NCI-H146 (cell line): ENCODE results near the gene CCT7.

ENCODE experiments used
- DNase-seq: peaks from one replicate; lab custom pipeline; 2025; lab: John Stamatoyannopoulos, UW

The CCT7 gene

GRCh38 chr2:73268830-73269685, 35.0 kb downstream of the CCT7 start:
- DNase-seq, result peak; percentile 93

DNA sequence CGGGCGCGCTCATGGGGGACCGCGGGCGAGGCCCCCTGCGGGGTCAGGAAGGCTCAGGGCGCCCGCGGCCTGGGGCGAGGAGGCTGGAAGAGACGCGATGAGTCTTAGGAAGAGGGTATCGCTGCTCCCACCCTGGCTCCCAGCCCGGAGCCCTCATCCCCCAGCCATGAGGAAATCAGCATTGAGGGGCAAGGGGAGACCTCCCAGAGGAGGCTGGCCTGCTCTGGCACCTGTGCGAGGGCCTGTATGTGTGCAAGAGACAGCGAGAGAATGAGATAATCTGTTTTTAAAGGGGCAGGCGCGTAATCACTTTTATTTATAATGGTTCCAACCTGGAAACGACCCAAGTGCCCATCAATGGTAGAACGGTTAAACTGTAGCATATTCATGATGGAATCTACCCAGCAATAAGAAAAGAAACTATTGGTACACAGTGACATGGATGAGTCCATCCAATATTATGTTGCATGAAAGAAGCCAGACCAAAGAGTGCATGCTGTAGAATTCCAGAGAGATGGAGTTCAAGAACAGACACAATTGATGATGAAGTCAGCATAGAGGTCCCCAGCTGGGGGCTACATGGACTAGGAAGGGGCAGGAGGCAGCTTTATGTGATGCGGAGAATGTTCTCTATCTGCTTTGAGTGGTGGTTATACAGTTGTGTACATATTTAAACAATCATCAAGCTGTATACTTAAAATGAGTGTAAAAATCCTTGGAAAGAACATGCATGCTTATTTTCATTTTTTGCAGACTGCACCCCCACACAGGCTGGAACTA, 35.8 kb downstream of the CCT7 start:
- DNase-seq, result peak; percentile 53

- DNase-seq, result no peak
Observed at GRCh38 chr2:73272270-73272669, 38.2 kb downstream of the CCT7 start.

DNA sequence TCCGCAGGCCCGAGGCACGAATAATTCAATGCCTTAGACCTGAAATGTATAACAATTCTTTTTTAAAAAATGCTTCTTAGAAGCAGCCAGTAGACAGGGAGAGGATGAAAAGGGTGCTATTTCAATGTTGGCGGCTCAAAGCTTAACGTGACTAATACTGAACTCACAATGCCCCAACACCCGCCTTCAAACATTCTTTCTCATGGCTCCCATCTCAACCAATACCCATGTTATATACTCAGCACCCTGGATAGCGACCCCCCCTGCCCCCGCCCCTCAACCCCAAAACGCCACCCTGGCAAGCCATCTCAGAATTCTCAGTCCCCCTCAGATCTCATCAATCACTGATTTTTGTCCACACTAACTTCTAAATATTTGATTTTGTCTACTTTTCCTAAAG, 45.7 kb downstream of the CCT7 start:
- no peak for DNase-seq

GRCh38 chr2:73281244-73281643, 47.1 kb downstream of the CCT7 start:
- DNase-seq, result no peak

DNA sequence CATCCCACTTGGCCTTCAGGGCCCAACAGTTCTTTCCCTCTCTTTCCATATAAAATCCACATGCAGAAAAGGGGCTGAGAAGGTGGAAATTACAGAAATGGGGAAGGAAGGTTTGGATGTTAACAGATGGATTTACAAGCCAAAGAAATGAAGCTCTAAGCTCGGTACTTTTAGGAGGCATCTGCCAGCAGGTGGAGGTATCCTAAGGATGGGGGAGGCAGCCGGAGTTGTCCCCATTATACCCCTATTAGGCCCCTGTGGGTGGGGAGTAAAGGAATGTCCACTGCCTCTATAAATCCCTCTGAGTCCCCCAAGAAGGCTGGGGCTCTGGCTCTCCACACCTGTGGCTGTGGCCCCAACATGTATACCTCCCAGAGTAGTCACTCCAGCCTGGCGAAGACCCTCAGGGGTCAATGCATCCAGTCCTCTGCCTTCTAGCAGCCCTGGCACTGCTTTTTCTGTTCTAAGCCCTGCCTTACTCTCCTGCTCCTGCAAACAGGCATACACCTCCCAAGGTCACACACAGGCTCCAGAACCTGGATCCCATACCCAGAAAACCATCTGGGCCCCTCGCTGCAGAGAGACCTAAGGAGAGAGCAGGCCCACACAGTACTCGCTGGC, 48.9 kb downstream of the CCT7 start:
- DNase-seq, result no peak

DNA sequence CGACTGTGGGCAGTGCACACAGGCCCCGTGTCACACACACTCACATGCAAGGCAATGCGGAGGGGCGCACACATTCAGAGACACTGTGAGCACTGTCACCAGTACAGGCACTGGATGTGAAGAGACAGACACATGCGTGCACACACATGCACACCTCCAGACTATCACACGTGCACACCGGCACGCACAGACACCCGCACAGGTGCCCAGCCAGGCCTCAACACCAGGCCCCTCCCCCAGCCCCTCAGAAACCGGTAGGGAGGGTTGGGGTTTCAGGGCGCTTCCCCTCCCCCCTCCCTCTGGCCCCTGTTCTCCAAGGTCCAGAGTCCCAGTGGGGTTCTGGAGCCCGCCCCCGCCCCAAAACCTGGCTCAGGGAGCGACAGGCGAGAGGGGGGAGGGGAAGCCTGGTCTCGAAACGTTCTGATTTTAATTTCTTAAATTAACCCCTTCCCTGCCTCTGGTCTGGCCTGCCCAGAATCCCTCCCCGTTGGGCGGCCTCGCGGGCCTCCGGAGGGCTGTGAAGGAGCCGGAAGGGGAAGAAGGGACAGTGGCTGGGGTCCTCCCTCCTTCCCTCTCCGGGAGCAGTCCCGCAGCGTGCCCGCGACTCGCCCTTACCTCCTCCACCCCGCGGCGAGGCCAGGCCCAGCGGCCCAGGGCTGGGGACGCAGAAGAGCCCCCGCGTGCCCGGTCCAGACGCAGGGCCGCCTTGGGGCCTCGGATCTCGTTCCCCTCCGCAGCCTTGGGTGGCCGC, 49.6 kb downstream of the CCT7 start:
- peak; percentile 66 for DNase-seq

- peak; percentile 87 for DNase-seq
Observed at GRCh38 chr2:73284296-73285158, 50.4 kb downstream of the CCT7 start, which contains the start of gene FBXO41. FBXO41 (minus strand) TSS chr2:73284478; CDS start chr2:73269630, 14,848 bp downstream.

GRCh38 chr2:73285159-73285739, 51.1 kb downstream of the CCT7 start:
- DNase-seq, result peak; percentile 35

DNA sequence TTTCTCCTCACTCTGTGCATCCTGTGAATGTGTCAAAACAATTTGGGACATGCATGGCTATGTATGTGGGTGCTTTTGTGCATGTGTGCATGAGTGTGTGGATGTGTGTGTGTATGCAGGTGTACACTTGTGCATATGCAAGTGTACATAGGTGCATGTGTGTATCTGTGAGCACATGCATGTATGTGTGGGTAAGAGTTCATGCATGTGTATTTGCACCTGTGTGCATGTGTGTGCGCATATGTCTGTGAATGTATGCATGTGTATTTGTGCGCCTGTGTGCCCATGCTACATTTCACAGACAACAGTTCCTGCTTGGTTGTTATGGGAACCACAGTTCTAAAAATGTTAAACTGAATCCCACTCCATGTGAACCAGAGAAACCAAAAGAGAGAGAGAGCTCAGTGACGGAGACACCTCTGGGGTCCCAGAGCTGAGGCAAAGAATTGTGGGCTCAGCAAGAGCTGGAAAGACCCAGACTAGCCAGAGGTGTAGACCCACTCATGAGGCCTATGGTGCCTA, 52.1 kb downstream of the CCT7 start:
- DNase-seq, result no peak

GRCh38 chr2:73289304-73289703, 55.2 kb downstream of the CCT7 start:
- no peak for DNase-seq

GRCh38 chr2:73290049-73290839, 56.1 kb downstream of the CCT7 start:
- peak; percentile 72 for DNase-seq

GRCh38 chr2:73291093-73291460, 57.0 kb downstream of the CCT7 start:
- DNase-seq, result peak; percentile 43

- DNase-seq, result peak; percentile 58
Observed at GRCh38 chr2:73291461-73292315, 57.6 kb downstream of the CCT7 start.

- peak; percentile 44 for DNase-seq
Observed at GRCh38 chr2:73292316-73292905, 58.3 kb downstream of the CCT7 start.

DNA sequence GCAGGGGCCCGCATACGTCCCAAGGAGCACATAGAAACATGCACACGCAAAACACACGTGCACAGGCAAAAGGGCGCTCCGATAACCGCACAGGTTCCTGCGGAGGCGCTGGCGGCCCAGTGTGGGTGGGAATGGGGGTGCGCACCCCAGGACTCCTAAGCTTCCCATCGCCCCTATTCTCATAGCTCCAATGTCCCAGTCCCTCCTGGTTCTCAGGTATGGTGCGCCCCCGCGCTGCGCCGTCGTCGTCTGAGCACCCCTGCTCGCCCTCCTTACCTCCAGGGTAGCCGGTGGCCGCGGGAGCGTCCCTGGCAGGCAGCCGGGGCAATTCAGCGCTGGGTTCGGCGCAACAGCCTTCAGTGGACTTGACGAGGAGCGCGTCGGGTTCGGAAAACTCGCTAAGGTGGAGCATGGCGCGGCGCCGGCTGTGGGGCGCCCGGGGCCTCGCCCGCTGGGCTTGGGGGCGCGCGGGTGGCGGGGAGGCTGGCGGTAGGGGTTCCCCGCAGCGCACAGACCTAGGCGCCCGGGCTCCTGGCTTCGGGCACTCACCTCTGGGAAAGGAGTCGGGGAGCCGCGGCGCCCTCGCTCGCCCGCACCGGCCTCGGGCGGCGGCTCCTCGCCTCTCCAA, 58.9 kb downstream of the CCT7 start:
- DNase-seq, result peak; percentile 42

DNA sequence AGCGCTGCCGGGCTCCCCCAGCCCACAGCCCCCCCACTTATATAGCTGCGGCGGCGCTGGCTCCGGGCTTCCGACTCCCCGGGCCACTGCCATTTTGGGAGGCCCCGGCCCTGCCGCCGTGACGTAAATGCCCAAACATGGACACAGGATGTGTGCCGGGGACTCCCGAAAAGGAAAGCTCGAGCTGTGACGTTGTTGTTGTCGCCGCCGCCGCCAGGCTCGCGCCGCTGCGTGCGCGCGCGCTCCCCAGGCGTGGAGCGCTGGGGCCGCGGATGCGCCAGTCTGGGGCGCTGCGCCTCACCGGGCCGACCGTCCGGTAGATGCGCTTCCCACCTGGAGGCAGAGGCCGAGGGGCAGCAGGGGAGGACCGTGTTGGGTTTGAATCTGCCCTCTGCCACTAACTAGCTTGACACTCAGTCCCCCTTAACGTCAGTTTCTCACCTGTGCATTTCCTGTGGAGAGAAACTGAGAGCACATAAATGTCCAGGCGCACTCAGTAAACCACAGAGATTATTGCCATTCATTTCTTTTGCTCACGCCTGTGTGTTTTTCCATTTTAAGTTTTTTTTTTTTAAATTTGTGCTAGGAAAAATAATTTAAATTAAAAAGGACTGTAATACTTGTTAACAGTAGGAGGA, 59.5 kb downstream of the CCT7 start, which contains the start of gene EGR4:
EGR4 (minus strand) TSS at position 15 of the 638 bp plus-strand sequence. CDS start 231 bp downstream, outside the sequence.
- peak; percentile 81 for DNase-seq
